Upper lobe of right lung (tissue), 1 donor: Measurements from ENCODE around the gene SDC1. TPM values are rescaled to one million over a fixed set of nuclear protein-coding genes. Genes with fewer than 3 reads are reported as not detected.
A peak's percentile ranks its signal among the peaks of the same experiment; 100 is the strongest.
"Not testable (repeated sequence)": the region's sequence is repeated elsewhere in the genome, so short reads cannot be mapped to it uniquely, and the experiment has no call there.

Experiments
- ATAC-seq: fragments of 200-7000 bp; cut with Tn5 transposase; one replicate; pipeline ENCODE4 v1.9.1; 2020; ENCODE audit warnings: mild to moderate bottlenecking, moderate library complexity
- DNase-seq: peaks from one replicate; pipeline ENCODE4 v3.0.0-alpha.2; 2020
- H3K27ac ChIP-seq: fragments of 200-600 bp; one replicate; pipeline ENCODE4 v1.8.0; 2022
- H3K27me3 ChIP-seq: fragments of 200-600 bp; one replicate; pipeline ENCODE4 v1.8.0; 2022; ENCODE audit warnings: mild to moderate bottlenecking
- H3K36me3 ChIP-seq: fragments of 200-600 bp; one replicate; pipeline ENCODE4 v1.8.0; 2022
- H3K4me1 ChIP-seq: fragments of 200-600 bp; one replicate; pipeline ENCODE4 v1.8.0; 2022
- H3K4me3 ChIP-seq: fragments of 200-600 bp; one replicate; pipeline ENCODE4 v1.8.0; 2022; ENCODE audit warnings: mild to moderate bottlenecking
- H3K9me3 ChIP-seq: fragments of 200-600 bp; one replicate; pipeline ENCODE4 v1.8.0; 2022
- intact Hi-C: fragments of 100-400 bp; cut with DNase I; formaldehyde crosslinking; loops from one replicate; pipeline ENCODE4 v1.11.0; 2022
- total RNA-seq: library from RNA; stranded (reverse); fragmentation: NEBNext Ultra II Directional; extraction: Animal tissue kit (Norgen Biotek cat#: 25700); gene quantifications from one replicate; pipeline ENCODE4 v1.2.1, GENCODE V29; 2021
- TF ChIP-seq, protein P1 (sequence below): fragments of 200-600 bp; IDR thresholded peaks from one replicate; pipeline ENCODE4 v1.8.0; 2022; ENCODE audit warnings: antibody characterized with exemption
- donor health status: DM: no; HTN: yes; CAD: no; lungs with severe emphysema.

SDC1 gene
- total RNA-seq, 1 donor from 2014 or later = 148 TPM

DNA sequence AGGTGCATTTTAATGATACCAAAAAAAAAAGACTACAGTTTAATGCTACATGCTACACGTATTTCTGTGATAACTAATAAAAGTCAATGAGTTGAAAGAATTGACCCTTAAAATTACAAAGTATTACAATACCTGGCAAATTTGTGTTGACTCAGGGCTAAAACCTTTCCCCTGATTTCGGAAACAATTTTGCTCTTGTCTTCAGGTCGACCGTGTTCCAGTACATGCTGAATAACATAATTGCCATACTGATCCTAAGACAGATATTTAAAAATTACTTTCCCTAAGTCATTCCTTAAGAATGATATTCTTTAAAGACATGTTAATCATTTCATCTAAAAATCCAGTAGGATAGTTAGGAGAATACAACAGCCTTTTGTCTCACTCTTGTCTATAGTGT lies 29.8 kb upstream of the SDC1 start:
- H3K4me3 ChIP-seq = no peak overlapping the region
- H3K27me3 ChIP-seq = no peaks in the 10 kb centered on the region
- peaks cover 96% of the 10 kb centered on the region for H3K36me3 ChIP-seq
- intact Hi-C loops = no loop called here
- DNase-seq (no peak), ATAC-seq (no peak)
- no peaks in the 10 kb centered on the region for H3K9me3 ChIP-seq
- no peak overlapping the region for H3K27ac ChIP-seq
- no peaks in the 10 kb centered on the region for H3K4me1 ChIP-seq
- TF ChIP-seq, protein P1, sequence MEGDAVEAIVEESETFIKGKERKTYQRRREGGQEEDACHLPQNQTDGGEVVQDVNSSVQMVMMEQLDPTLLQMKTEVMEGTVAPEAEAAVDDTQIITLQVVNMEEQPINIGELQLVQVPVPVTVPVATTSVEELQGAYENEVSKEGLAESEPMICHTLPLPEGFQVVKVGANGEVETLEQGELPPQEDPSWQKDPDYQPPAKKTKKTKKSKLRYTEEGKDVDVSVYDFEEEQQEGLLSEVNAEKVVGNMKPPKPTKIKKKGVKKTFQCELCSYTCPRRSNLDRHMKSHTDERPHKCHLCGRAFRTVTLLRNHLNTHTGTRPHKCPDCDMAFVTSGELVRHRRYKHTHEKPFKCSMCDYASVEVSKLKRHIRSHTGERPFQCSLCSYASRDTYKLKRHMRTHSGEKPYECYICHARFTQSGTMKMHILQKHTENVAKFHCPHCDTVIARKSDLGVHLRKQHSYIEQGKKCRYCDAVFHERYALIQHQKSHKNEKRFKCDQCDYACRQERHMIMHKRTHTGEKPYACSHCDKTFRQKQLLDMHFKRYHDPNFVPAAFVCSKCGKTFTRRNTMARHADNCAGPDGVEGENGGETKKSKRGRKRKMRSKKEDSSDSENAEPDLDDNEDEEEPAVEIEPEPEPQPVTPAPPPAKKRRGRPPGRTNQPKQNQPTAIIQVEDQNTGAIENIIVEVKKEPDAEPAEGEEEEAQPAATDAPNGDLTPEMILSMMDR = no peak

DNA sequence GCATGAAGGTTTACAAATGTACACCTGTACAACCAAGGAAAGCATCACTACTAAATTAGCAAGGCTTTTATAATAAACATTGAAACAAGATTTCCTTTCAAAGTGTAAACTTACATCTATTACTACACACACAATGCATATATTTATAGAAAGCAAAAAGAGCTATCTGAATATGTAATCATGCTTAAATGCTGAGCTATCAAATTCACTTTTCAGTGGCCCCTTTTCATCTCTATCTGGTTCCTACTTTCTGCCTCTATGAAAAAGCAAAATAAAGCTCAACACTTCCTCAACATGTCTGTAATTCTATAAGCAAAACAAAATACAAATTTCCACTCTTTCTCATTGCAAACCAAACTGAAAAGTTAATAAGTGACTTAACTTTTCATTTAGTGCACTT lies 25.5 kb upstream of the SDC1 start:
- Histone ChIP-seq H3K9me3 (no peaks in the 10 kb centered on the region), H3K36me3 (peaks cover 84% of the 10 kb centered on the region), H3K27ac (no peak overlapping the region), H3K4me1 (no peaks in the 10 kb centered on the region), H3K4me3 (no peak overlapping the region), H3K27me3 (no peaks in the 10 kb centered on the region)
- TF ChIP-seq, protein P1 = no peak
- intact Hi-C loops = no loop called here
- DNase-seq (no peak), ATAC-seq (no peak)

DNA sequence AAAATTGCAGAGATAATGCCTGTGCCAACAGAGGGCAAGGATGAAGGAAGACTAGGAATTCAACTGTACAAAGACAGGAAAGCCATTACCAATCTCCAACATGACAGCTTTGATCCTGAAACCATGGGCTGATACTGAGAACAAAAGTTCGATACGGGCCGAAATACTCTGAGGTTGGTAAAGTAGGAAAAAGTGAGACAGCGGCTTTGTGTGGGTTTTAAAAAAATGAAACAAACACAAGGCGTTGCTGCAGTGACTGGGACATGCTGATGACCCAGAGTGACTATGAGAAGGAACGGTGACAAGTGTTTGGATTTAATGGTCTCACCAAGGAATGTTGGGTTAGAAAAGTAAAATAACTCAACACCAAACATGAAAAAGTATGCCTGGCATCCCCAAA lies 24.2 kb upstream of the SDC1 start:
- no peak overlapping the region for H3K4me3 ChIP-seq
- H3K4me1 ChIP-seq = no peaks in the 10 kb centered on the region
- no peak for ATAC-seq

DNA sequence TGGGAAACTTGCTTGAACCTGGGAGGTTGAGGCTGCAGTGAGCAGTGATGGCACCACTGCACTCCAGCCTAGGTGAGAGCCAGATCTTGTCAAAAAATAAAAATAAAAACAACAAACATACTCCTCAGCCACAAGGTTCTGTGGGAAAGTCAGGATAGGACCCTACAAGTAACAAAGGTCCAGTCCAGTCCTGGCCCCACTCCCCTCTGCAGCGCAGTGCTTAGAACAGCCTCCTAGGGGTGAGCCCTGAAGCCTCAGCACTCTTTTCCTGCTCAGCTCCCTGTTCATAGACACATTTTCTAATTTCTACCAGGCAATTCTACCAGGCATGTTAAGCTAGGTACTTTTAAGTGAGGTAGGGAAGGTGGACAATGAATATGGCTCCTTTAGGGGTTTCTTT lies 22.2 kb upstream of the SDC1 start:
- H3K4me3 ChIP-seq = no peak overlapping the region
- intact Hi-C loops = no loop called here
- no peak overlapping the region for H3K27ac ChIP-seq
- no peak for DNase-seq
- peaks cover 51% of the 10 kb centered on the region for H3K36me3 ChIP-seq
- H3K4me1 ChIP-seq = no peaks in the 10 kb centered on the region
- TF ChIP-seq, protein P1 = no peak
- no peaks in the 10 kb centered on the region for H3K9me3 ChIP-seq
- H3K27me3 ChIP-seq = no peaks in the 10 kb centered on the region
- ATAC-seq = no peak

More for the DNA sequence above, 24.2 kb upstream of the SDC1 start:
- TF ChIP-seq, protein P1 = no peak
- no peaks in the 10 kb centered on the region for H3K9me3 ChIP-seq
- no peaks in the 10 kb centered on the region for H3K27me3 ChIP-seq
- DNase-seq = no peak
- intact Hi-C loops = no loop called here
- no peak overlapping the region for H3K27ac ChIP-seq
- peaks cover 71% of the 10 kb centered on the region for H3K36me3 ChIP-seq

DNA sequence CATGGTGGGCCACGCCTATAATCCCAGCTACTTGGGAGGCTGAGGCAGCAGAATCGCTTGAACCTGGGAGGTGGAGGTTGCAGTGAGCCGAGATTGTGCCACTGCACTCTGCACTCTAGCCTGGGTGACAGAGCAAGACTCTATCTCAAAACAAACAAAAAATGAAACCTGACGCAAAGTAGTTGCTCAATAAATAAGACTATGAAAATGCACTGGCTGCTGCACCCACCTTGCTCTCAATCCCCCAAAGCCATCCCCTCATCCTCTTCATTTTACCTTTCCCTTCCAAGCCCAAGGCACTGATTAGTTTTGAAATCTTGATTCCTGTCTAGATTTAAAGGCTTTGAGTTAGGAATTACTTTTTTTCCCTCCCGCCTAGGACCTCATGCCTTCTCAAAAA lies 18.7 kb upstream of the SDC1 start:
- H3K27ac ChIP-seq, H3K9me3 ChIP-seq, H3K4me3 ChIP-seq, DNase-seq, intact Hi-C loops, H3K4me1 ChIP-seq, H3K27me3 ChIP-seq, ATAC-seq: not testable (repeated sequence)
- peaks cover 16% of the 10 kb centered on the region for H3K36me3 ChIP-seq

DNA sequence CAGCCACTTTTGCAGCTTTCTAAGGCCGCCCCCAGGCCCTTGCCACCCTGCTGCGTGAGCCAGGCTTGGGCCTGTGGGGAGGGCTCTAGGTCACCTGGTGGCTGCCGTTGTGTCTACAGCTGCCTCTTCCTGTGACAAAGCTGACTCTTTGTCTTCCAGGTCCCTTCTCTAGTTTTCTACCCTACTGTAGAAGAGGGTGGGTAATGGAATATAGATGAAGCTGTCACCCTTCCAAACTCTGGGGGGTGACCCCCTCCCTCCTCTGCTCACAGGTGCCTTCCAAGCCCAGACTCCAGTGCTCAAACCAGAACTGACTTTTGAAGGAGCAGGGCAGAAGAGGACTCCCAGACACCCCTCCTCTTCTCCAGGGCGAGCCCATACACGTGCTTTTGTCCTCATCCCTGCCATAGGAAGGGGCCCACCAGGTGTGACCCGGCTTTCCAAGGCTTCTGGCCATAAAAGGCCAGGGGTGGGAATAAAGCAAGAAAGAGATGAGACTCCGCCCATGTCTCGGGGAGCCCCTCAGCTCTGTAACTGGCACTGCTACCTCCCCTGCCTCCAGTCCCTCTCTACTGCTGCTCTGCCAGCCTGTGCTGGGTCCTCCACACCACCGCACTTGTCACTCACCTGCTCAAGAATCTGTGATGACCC lies 17.9 kb upstream of the SDC1 start:
- H3K36me3 ChIP-seq = peaks cover 8% of the 10 kb centered on the region
- no peaks in the 10 kb centered on the region for H3K4me1 ChIP-seq
- no peak overlapping the region for H3K4me3 ChIP-seq
- H3K27me3 ChIP-seq = peaks cover 5% of the 10 kb centered on the region
- intact Hi-C loops = no loop called here
- DNase-seq (no peak), ATAC-seq (peak; percentile 32)
- TF ChIP-seq, protein P1 = no peak
- no peak overlapping the region for H3K27ac ChIP-seq
- H3K9me3 ChIP-seq = no peaks in the 10 kb centered on the region
